Urothelium cell line (cell line): ENCODE results near the gene NUTM2F.
A peak's percentile ranks its signal among the peaks of the same experiment; 100 is the strongest.
"Not testable (repeated sequence)": the region's sequence is repeated elsewhere in the genome, so short reads cannot be mapped to it uniquely, and the experiment has no call there.

ENCODE experiments used
- DNase-seq: peaks from one replicate; pipeline ENCODE4 v3.0.0; 2011; ENCODE audit warnings: low spot score, mixed read lengths
- FAIRE-seq: peaks from 2 replicates; lab custom pipeline; 2011; peaks lifted over from hg19 to GRCh38; lab: Jason Lieb, UNC

Gene NUTM2F

GRCh38 chr9:94328544-94328943 is at the start of gene NUTM2F:
TSS of gene NUTM2F (minus strand) at chr9:94328644. CDS start at chr9:94328623, 21 bp downstream.
- not testable (repeated sequence) for DNase-seq, FAIRE-seq

- FAIRE-seq, DNase-seq: not testable (repeated sequence)
These were observed 46.8 kb upstream of the NUTM2F start for GRCh38 chr9:94375197-94375596.

- peak; percentile 40 for FAIRE-seq
- DNase-seq, result peak; percentile 85
These were observed 46.0 kb upstream of the NUTM2F start for GRCh38 chr9:94374176-94375056.

GRCh38 chr9:94373779-94374175 is 45.3 kb upstream of the NUTM2F start:
- FAIRE-seq, DNase-seq: not testable (repeated sequence)

- not testable (repeated sequence) for FAIRE-seq, DNase-seq
These were observed 41.8 kb upstream of the NUTM2F start for GRCh38 chr9:94370266-94370665.

- FAIRE-seq, DNase-seq: not testable (repeated sequence)
These were observed 35.7 kb upstream of the NUTM2F start for GRCh38 chr9:94364093-94364614.

GRCh38 chr9:94357158-94357557 is 28.7 kb upstream of the NUTM2F start:
- FAIRE-seq, result not testable (repeated sequence)

GRCh38 chr9:94351901-94352723 is 23.7 kb upstream of the NUTM2F start:
- FAIRE-seq, DNase-seq: not testable (repeated sequence)

More at GRCh38 chr9:94357158-94357557, 28.7 kb upstream of the NUTM2F start:
- not testable (repeated sequence) for DNase-seq

GRCh38 chr9:94348754-94349153 is 20.3 kb upstream of the NUTM2F start:
- FAIRE-seq, DNase-seq: not testable (repeated sequence)

GRCh38 chr9:94347451-94347850 is 19.0 kb upstream of the NUTM2F start:
- DNase-seq, FAIRE-seq: not testable (repeated sequence)

GRCh38 chr9:94341703-94342102 is 13.3 kb upstream of the NUTM2F start:
- not testable (repeated sequence) for FAIRE-seq

GRCh38 chr9:94340750-94341149 is 12.3 kb upstream of the NUTM2F start:
- not testable (repeated sequence) for DNase-seq, FAIRE-seq

More at GRCh38 chr9:94341703-94342102, 13.3 kb upstream of the NUTM2F start:
- DNase-seq, result not testable (repeated sequence)

GRCh38 chr9:94339657-94340056 is 11.2 kb upstream of the NUTM2F start:
- DNase-seq, FAIRE-seq: not testable (repeated sequence)

GRCh38 chr9:94338723-94339122 is 10.3 kb upstream of the NUTM2F start:
- FAIRE-seq, result not testable (repeated sequence)

GRCh38 chr9:94336445-94336844 is 8.0 kb upstream of the NUTM2F start:
- DNase-seq, FAIRE-seq: not testable (repeated sequence)

More at GRCh38 chr9:94338723-94339122, 10.3 kb upstream of the NUTM2F start:
- not testable (repeated sequence) for DNase-seq

GRCh38 chr9:94325583-94325982 is 2.9 kb downstream of the NUTM2F start:
- not testable (repeated sequence) for DNase-seq, FAIRE-seq

GRCh38 chr9:94323153-94323798 is 5.2 kb downstream of the NUTM2F start:
- not testable (repeated sequence) for DNase-seq
- peak; percentile 87 for FAIRE-seq

- FAIRE-seq, DNase-seq: not testable (repeated sequence)
These were observed 6.0 kb downstream of the NUTM2F start for GRCh38 chr9:94322342-94322940.

GRCh38 chr9:94317949-94318657 is 10.3 kb downstream of the NUTM2F start:
- DNase-seq, FAIRE-seq: not testable (repeated sequence)
